ENCODE measurements around the gene NFIX.

Gene NFIX

GRCh38 chr19:13074378-13074777 lies 79.1 kb downstream of the NFIX start:
- no peak for DNase-seq (ENCODE audit: low read depth)

- DNase-seq (ENCODE audit: low read depth) = no peak
These were observed 81.0 kb downstream of the NFIX start for GRCh38 chr19:13076320-13076719.

DNA sequence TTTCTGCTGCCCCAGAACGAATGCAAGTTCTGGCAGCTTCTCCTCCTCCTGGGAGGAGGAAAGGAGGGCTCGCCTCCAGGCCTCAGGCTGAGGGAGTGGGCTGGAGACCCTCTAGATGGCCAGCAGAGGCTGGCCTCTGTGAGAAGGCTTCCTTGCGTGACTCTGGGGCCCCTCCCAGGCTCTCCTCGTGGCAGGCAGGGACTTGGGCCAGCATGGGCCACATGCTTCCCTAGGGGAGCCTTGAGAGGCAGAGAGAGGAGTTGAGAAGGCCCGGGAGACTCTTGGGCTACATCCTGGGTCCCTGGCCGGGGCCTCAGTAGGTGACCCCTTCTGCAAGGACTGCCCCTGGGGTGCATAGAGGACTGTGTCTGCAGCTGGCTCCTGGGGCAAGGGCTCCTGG lies 81.5 kb downstream of the NFIX start:
- no peak for DNase-seq (ENCODE audit: low read depth)

GRCh38 chr19:13077240-13077639 lies 82.0 kb downstream of the NFIX start:
- no peak for DNase-seq (ENCODE audit: low read depth)

- no peak for DNase-seq (ENCODE audit: low read depth)
These were observed 83.1 kb downstream of the NFIX start for GRCh38 chr19:13078381-13078780.

DNA sequence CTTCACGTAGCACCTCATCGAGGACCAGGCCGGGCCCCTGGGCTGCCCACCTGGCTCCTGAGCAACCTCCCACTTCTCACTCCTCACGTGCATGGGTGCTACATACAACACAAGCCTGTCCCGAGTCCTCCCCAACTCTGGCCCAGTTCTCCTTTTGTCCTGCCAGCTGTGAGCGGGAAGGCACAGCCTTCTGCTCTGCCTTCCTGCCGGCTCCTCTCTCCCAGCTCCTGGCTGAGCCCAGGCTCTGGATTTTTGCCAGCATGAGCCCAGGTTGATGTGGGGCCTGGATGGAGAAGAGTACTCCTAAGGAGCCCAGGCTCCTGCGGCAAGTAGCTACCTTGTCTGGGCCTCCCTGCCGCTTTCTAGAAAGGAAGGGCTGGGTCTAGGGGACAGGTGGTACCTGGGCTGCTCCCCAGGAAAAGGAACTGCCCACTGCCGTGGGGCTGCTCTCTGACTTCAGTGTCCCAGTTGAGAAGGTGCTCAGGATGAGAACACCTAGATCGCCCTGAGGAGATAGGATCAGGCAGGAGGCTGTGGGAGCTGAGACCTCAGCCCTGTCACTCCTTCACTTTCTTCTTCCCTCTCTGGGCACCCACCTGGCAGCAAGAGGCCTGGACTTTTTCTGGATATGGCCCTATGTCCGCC lies 83.7 kb downstream of the NFIX start:
- DNase-seq (ENCODE audit: low read depth) = no peak

DNA sequence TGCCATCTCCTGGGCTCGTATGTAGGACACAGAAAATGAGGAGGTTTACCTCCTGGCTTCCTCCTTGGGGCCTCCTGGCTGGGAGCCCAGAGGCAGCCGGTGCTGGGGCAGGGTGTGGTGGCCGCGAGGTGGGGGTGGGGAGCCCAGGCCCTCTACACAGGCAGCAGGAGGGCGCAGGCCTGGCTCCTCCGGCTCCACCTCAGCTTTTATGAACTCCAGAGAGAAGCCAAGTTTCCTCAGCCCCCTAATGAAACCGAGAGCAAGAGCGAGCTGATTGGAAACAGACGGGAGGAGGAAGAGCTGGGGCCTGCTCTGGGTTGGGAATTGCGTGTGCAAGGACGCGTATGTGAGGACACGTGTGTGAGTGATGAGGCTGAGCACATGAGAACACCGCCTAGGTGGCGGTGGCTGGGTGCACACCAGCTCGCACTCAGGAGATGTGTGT lies 84.3 kb downstream of the NFIX start:
- no peak for DNase-seq (ENCODE audit: low read depth)

GRCh38 chr19:13082192-13083007 lies 87.1 kb downstream of the NFIX start:
- DNase-seq (ENCODE audit: low read depth) = no peak

- DNase-seq (ENCODE audit: low read depth) = no peak
These were observed 87.7 kb downstream of the NFIX start for GRCh38 chr19:13083008-13083404.

DNA sequence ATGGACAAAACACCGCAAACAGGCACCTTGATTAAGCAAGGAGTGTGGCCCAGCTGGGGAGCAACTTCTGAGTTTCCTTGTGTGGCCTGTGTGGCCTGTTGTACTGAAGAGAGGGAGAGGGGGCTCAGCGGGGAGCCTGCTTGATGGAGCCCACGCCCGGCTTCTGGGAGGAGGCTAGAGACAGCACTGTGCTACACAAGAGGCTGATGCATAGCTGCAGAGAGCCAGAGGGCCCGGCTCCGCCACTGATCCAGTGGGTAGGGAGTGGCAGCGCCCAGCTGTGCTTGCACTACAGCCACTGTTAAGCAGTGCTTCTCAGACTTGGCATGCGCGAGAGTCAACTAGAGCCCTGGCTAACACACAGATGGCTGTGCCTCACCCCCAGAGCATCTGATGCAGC lies 88.4 kb downstream of the NFIX start:
- DNase-seq (ENCODE audit: low read depth) = no peak

DNA sequence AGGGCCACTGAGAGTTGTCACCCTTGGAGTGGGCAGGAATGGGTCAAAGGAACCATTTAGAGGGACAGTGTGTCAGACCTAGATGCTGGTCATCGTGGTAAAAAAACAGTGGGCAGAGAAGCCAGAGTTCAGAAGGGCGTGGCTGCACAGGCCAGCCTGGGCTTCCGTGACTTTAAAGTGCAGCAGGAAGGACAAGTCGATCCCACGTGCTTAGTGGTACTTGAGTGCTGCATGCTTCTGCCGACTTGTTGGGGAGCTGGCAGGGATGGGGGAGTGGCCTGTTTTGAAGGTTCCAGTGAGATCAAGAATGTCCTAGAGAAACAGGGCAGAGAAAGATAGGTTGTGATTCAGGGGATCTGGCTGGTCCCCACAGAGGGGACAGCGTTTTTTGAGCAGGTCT lies 90.4 kb downstream of the NFIX start:
- DNase-seq (ENCODE audit: low read depth) = no peak

DNA sequence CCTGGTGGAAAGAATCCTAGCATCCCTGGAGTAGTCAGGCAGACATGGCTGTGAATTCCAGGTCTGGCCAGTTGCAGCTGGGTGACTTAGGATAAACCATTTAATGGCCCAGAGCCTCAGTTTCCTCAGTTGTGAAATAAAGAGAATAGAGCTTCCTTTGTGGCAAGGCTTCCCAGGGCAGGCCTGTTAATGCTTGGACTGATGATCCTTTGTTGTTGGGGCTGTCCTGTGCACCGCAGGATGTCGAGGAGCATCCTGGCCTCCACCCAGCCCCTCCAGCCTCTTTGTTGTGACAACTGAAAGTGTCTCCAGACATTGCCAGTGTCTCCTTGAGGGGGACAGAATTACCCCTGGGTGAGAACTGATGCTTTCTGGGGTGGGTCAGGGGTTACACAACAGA lies 91.1 kb downstream of the NFIX start:
- no peak for DNase-seq (ENCODE audit: low read depth)

GRCh38 chr19:13087295-13087694 lies 92.0 kb downstream of the NFIX start:
- DNase-seq (ENCODE audit: low read depth) = no peak

GRCh38 chr19:13087795-13088537 lies 92.7 kb downstream of the NFIX start:
- no peak for DNase-seq (ENCODE audit: low read depth)

- no peak for DNase-seq (ENCODE audit: low read depth)
These were observed 94.0 kb downstream of the NFIX start for GRCh38 chr19:13089139-13089856.

GRCh38 chr19:13089857-13090507 lies 94.7 kb downstream of the NFIX start:
- DNase-seq (ENCODE audit: low read depth) = no peak

DNA sequence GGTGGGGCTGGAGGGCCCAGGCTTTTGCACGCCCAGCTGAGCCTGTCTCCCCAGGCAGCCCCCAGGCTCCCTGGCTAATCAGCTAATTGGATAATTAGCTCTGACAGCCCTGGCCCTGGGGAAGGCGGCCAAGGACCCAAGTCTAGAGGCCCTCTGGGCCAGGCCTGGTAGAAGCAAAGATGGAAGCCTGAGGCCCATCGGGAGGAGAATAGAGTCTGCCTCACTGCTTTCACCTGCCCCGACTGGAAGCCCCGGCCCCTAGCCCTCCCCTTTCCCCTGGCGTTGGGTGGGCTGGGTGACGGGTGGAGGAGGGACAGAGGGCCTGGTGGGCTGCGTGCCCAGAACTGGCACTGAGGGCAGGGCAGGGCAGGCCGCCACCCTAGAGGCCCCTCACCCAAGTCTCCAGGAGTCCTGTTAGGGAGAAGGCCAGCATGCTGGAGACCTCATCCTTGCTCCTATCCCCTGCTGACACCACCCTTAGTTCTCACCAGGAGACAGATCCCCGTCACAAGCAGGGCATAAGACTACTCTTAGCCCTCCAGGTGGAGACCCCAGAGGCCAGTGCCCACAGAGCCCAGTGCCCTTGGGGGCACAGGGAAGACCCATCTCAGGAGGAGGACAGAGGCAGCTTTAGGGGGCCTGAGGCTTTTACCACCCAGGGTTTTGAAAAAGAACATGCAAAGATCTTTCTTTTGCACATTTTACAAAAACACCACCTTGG lies 95.4 kb downstream of the NFIX start:
- no peak for DNase-seq (ENCODE audit: low read depth)

DNA sequence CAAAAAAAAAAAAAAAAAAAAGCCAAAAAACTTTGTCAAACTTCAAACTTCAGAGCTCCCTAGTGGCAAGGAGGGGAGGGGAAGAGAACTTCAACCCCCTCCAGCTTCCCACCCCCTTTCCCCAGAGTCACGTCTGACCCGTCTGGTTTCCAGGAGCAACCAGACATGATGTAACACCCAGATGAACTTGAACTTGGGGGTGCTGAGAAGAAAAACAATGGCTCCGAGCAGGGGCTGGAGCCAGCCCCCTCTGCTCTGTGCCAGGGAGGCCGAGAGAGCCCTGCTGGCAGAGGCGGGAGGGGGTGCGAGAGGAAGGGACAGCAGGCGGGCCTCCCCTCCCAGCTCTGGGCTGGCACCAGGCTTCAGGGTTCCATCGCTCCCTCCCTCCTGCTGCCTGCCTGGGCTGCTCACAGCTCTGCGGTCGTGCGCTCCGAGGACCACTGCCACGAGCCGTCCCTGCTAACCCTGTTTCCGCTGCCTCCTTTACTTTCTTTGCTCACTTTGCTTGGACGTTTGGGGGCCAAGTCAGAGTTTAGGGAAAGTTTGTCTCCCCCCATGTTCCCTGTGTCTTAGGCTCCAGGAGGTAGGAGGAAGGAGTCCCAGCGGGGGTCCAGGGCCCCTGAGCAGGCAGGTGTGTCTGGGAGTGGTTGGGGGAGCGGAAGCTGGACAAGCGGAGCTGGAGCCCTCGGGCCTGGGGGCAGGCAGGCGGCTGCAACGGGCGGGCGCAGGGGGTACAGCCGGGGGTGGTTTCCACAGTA lies 96.3 kb downstream of the NFIX start:
- no peak for DNase-seq (ENCODE audit: low read depth)

DNA sequence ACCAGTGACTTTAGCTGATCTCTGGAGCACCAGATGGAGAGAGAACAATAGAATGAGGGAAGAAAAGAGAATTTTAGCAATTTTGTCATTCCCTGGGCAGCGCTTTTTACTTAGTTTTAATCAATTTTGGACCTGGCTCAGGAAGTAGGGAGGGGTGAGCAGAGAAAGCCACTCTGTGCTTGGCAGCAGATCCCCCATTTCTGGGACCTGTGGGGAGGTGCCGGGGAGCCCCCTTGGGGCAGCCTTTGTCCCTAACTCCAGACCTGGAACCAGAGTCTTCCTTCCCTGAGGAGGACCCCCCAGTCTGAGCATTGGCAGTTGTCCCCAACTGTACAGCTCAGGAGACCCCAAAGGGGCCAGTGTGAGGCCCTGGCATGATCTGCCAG lies 96.9 kb downstream of the NFIX start:
- DNase-seq (ENCODE audit: low read depth) = no peak

GRCh38 chr19:13092606-13093235 lies 97.4 kb downstream of the NFIX start:
- no peak for DNase-seq (ENCODE audit: low read depth)

Measured in stimulated activated CD8-positive, alpha-beta memory T cell treated with anti-CD3 and anti-CD28 coated beads, Interleukin-7, amount 100 ng/mL, for 24 hours (primary cell).